ENCODE measurements around the gene COX7A2. TPM values are rescaled to one million over a fixed set of nuclear protein-coding genes. Genes with fewer than 3 reads are reported as not detected.

COX7A2 gene
- total and polyA plus RNA-seq, 2 donors (not counting 1 experiment from before 2014, with no cell fraction given), result 83.8 to 160 TPM

DNA sequence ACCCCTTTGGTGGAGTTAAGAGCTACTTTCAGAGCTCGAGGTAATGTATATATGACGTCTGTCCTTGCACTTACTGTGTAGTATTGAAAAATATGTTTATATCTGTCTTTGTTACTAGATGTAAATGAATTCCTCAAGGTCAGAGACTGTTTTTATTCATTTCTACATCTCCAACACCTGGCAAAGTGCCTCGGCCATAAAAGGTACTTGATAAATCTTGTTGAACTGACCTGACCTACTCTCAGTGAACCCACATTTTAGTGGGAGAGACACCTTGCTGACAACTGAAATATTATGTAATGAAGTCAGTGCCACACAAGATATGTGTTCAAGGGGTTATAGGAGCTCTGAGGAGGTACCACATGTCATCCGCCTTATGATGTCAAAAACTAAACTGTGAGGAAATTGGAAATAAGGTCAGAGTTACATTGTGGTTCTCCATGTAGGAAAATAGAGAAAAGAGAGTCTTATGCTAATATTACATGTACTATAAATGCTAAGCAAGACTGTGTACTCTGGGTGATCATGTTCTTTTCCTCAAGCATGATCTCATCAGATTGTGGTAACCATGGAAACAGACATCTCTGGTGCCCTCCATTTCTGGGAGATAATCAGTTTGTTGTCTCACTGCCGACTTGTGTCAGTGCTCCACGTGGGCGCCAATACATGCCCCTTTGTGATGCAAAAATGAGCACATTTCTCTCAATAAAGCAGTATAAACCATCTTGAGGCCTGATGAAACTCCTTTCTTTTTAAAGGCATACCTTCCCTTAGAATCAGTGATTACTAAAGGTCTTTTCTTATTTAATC is 46.7 kb upstream of the COX7A2 start:
- no peaks in the 10 kb centered on the region for H3K36me3 ChIP-seq (replicated peaks in 1 of 2; ENCODE audit: control extremely low read depth in 1 of 2, control insufficient read depth in 1 of 2, extremely low read depth in 1 of 2, insufficient read depth in 2 of 2, low read length in 1 of 2)
- POLR2A ChIA-PET, result no interaction called here
- H3K27me3 ChIP-seq (replicated peaks in 1 of 4; ENCODE audit: control extremely low read depth in 1 of 4, control insufficient read depth in 3 of 4, insufficient read depth in 4 of 4, low read length in 3 of 4), result no peaks in the 10 kb centered on the region
- peaks cover 3 to 6% of the 10 kb centered on the region in 2 donors for H3K4me1 ChIP-seq (ENCODE audit: control insufficient read depth in 2 of 2, insufficient read depth in 2 of 2, low read length in 2 of 2)
- peaks cover 40% of the 10 kb centered on the region for H3K79me2 ChIP-seq (ENCODE audit: control insufficient read depth, insufficient read depth, low read length)
- no peak for ATAC-seq (ENCODE audit: low read depth)
- CTCF ChIA-PET, result interaction anchor here (0.5 to 1.0 kb wide), 2 partner anchors 23 to 77 kb away, joined by 3 to 4 read pairs; no protein-coding TSS in a partner anchor
- Mint-ChIP-seq H3K4me3 (no peak overlapping the region), H3K4me1 (peaks cover 8% of the 10 kb centered on the region), H3K9me3 (ENCODE audit: insufficient read depth) (no peaks in the 10 kb centered on the region), H3K27ac (no peak overlapping the region), H3K27me3 (no peaks in the 10 kb centered on the region)
- H3K4me3 ChIP-seq (ENCODE audit: control extremely low read depth in 1 of 5, extremely low read depth in 1 of 5, insufficient read depth in 1 of 5, low read depth in 2 of 5, low read length in 4 of 5), result no peak overlapping the region
- TF ChIP-seq, protein P1, sequence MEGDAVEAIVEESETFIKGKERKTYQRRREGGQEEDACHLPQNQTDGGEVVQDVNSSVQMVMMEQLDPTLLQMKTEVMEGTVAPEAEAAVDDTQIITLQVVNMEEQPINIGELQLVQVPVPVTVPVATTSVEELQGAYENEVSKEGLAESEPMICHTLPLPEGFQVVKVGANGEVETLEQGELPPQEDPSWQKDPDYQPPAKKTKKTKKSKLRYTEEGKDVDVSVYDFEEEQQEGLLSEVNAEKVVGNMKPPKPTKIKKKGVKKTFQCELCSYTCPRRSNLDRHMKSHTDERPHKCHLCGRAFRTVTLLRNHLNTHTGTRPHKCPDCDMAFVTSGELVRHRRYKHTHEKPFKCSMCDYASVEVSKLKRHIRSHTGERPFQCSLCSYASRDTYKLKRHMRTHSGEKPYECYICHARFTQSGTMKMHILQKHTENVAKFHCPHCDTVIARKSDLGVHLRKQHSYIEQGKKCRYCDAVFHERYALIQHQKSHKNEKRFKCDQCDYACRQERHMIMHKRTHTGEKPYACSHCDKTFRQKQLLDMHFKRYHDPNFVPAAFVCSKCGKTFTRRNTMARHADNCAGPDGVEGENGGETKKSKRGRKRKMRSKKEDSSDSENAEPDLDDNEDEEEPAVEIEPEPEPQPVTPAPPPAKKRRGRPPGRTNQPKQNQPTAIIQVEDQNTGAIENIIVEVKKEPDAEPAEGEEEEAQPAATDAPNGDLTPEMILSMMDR (IDR thresholded peaks at IDR 0.05), result no peak
- H3K9me3 ChIP-seq (ENCODE audit: control extremely low read depth in 1 of 3, control insufficient read depth in 2 of 3, insufficient read depth in 1 of 3, low read length in 2 of 3), result no peaks in the 10 kb centered on the region
- WGBS (ENCODE audit: insufficient coverage), result 100% methylated on average over 1 of the region's 7 CpGs
- no peak overlapping the region for H2AFZ ChIP-seq (ENCODE audit: insufficient read depth, low read depth, low read length, poor library complexity, severe bottlenecking)
- intact Hi-C loops (cut with micrococcal nuclease), result no loop called here
- no peak for DNase-seq
- H3K27ac ChIP-seq (ENCODE audit: low read length in 2 of 2), result no peak overlapping the region
- no peaks in the 10 kb centered on the region for H4K20me1 ChIP-seq (ENCODE audit: control insufficient read depth, insufficient read depth, low read length, poor library complexity, severe bottlenecking)
- no peak overlapping the region for H3K4me2 ChIP-seq (replicated peaks; ENCODE audit: low read depth, low read length, poor library complexity, severe bottlenecking)
- no peak overlapping the region for H3K9ac ChIP-seq (ENCODE audit: low read length)

DNA sequence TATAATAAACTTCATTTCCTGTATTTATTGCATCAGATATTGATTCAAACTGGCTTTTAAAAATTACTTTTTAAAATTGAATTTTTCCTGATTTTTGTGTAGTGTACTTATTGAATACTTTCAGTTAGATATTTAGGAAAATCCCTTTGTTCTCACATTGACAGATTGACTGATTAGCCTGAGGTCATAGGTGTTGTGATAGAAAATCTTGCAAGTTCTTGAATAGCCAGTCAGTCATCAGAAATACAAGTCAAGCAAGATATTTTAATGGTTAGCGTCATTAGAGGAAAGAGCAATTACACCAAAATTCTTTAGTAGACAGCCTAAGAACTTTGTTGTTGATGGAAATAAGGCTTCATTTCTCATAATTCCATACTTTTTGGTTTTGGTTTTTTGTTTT is 44.4 kb upstream of the COX7A2 start:
- peaks cover 61% of the 10 kb centered on the region for H3K79me2 ChIP-seq (ENCODE audit: control insufficient read depth, insufficient read depth, low read length)
- intact Hi-C loops (cut with micrococcal nuclease), result loop anchor here (10.0 kb wide), 1 partner anchor 1823 kb away; the partner anchor contains the start of gene MTO1
- POLR2A ChIA-PET, result no interaction called here

More for the DNA sequence above, 44.4 kb upstream of the COX7A2 start:
- no peaks in the 10 kb centered on the region for H3K27me3 ChIP-seq (replicated peaks in 1 of 4; ENCODE audit: control extremely low read depth in 1 of 4, control insufficient read depth in 3 of 4, insufficient read depth in 4 of 4, low read length in 3 of 4)
- no peaks in the 10 kb centered on the region for H4K20me1 ChIP-seq (ENCODE audit: control insufficient read depth, insufficient read depth, low read length, poor library complexity, severe bottlenecking)
- no peak overlapping the region for H2AFZ ChIP-seq (ENCODE audit: insufficient read depth, low read depth, low read length, poor library complexity, severe bottlenecking)
- Mint-ChIP-seq H3K4me1 (peaks cover 8% of the 10 kb centered on the region), H3K4me3 (no peak overlapping the region), H3K9me3 (ENCODE audit: insufficient read depth) (no peaks in the 10 kb centered on the region), H3K27ac (no peak overlapping the region), H3K27me3 (no peaks in the 10 kb centered on the region)
- H3K4me2 ChIP-seq (replicated peaks; ENCODE audit: low read depth, low read length, poor library complexity, severe bottlenecking), result no peak overlapping the region
- no peak for ATAC-seq (ENCODE audit: low read depth)
- no peak overlapping the region for H3K4me3 ChIP-seq (ENCODE audit: control extremely low read depth in 1 of 5, extremely low read depth in 1 of 5, insufficient read depth in 1 of 5, low read depth in 2 of 5, low read length in 4 of 5)
- TF ChIP-seq EZH2 (IDR thresholded peaks at IDR 0.05; ENCODE audit: borderline replicate concordance, insufficient read depth, low read depth, low read length, poor library complexity, severe bottlenecking), result no peak
- TF ChIP-seq, protein P1 (IDR thresholded peaks at IDR 0.05), result no peak
- no peak overlapping the region for H3K27ac ChIP-seq (ENCODE audit: low read length in 2 of 2)
- WGBS (ENCODE audit: insufficient coverage), result no CpG with 5 or more reads among the region's 1 CpG
- no peaks in the 10 kb centered on the region for H3K36me3 ChIP-seq (replicated peaks in 1 of 2; ENCODE audit: control extremely low read depth in 1 of 2, control insufficient read depth in 1 of 2, extremely low read depth in 1 of 2, insufficient read depth in 2 of 2, low read length in 1 of 2)
- no peak overlapping the region for H3K9ac ChIP-seq (ENCODE audit: low read length)
- CTCF ChIA-PET, result no interaction called here
- no peak for DNase-seq
- peaks cover 11 to 15% of the 10 kb centered on the region in 2 donors for H3K4me1 ChIP-seq (ENCODE audit: control insufficient read depth in 2 of 2, insufficient read depth in 2 of 2, low read length in 2 of 2)
- H3K9me3 ChIP-seq (ENCODE audit: control extremely low read depth in 1 of 3, control insufficient read depth in 2 of 3, insufficient read depth in 1 of 3, low read length in 2 of 3), result no peaks in the 10 kb centered on the region

All from B cell (primary cell).